H1 (cell line): Measurements from ENCODE around the gene JMJD1C. TPM values are rescaled to one million over a fixed set of nuclear protein-coding genes. Genes with fewer than 3 reads are reported as not detected.

Source experiments
- CTCF ChIA-PET: fragments of 300-600 bp; sonication (Branson Sonifier 250); formaldehyde crosslinking; loops from one replicate; lab custom pipeline; 2021; ENCODE audit not compliant: partially characterized antibody; lab: Charles Lee
- POLR2A ChIA-PET: fragments of 300-600 bp; sonication (Branson Sonifier 250); formaldehyde crosslinking; loops from one replicate; lab custom pipeline; 2021; ENCODE audit warnings: inconsistent platforms; ENCODE audit not compliant: partially characterized antibody; lab: Charles Lee
- DNase-seq, 2 experiments: peaks; one replicate each; pipeline versions ENCODE4 v3.0.0 to v3.0.0-alpha.2; 2010 to 2022; ENCODE audit warnings: low spot score in 2 of 2, low read depth in 1 of 2, mixed read lengths in 1 of 2
- FAIRE-seq: peaks from 2 replicates; lab custom pipeline; 2011; peaks lifted over from hg19 to GRCh38; lab: Jason Lieb, UNC
- H2AFZ ChIP-seq: 2 replicates; pipeline ENCODE4 v1.8.1; 2012; ENCODE audit warnings: low read length, inconsistent platforms
- H2AK5ac ChIP-seq: 2 replicates; pipeline ENCODE4 v1.6.1; 2013; ENCODE audit warnings: low read depth, low read length
- H2BK120ac ChIP-seq: replicated peaks from 2 replicates; pipeline ENCODE3; 2013; ENCODE audit warnings: low read depth, low read length, inconsistent platforms
- H2BK12ac ChIP-seq: 2 replicates; pipeline ENCODE4 v1.6.1; 2013; ENCODE audit warnings: low read depth, low read length
- H2BK15ac ChIP-seq: 2 replicates; pipeline ENCODE4 v1.6.1; 2013; ENCODE audit warnings: low read length
- H2BK20ac ChIP-seq: 2 replicates; pipeline ENCODE4 v1.6.1; 2013; ENCODE audit warnings: low read length
- H2BK5ac ChIP-seq: 2 replicates; pipeline ENCODE4 v1.6.1; 2013; ENCODE audit warnings: low read depth, low read length
- H3K14ac ChIP-seq: 2 replicates; pipeline ENCODE4 v1.6.1; 2013; ENCODE audit warnings: inconsistent platforms; ENCODE audit not compliant: insufficient read length
- H3K18ac ChIP-seq: 2 replicates; pipeline ENCODE4 v1.6.1; 2013; ENCODE audit warnings: low read length; ENCODE audit errors: extremely low read depth
- H3K23ac ChIP-seq: 2 replicates; pipeline ENCODE4 v1.6.1; 2013; ENCODE audit warnings: inconsistent platforms; ENCODE audit not compliant: insufficient read length
- H3K23me2 ChIP-seq: 2 replicates; pipeline ENCODE4 v1.6.1; 2013; ENCODE audit warnings: low read depth, low read length
- H3K27ac ChIP-seq: 2 replicates; pipeline ENCODE4 v1.6.1; 2011; ENCODE audit warnings: low read depth, low read length, inconsistent platforms
- H3K27me3 ChIP-seq, 4 experiments: replicated peaks in 1 of 4; 1 replicate in 1 of 4; 2 replicates in 3 of 4; pipeline versions ENCODE4 v1.6.1 to v1.8.1; 2011 to 2013; ENCODE audit warnings: low read length in 3 of 4, mild to moderate bottlenecking in 3 of 4, inconsistent platforms in 2 of 4, mixed read lengths in 2 of 4, moderate library complexity in 1 of 4; ENCODE audit not compliant: control insufficient read depth in 3 of 4, insufficient read depth in 3 of 4; ENCODE audit errors: extremely low read depth in 1 of 4
- H3K36me3 ChIP-seq, 4 experiments: 2 replicates each; pipeline versions ENCODE4 v1.6.1 to v1.8.1; 2011 to 2013; ENCODE audit warnings: mild to moderate bottlenecking in 4 of 4, low read length in 3 of 4, moderate library complexity in 2 of 4, control low read depth in 1 of 4, inconsistent platforms in 1 of 4; ENCODE audit not compliant: insufficient read depth in 4 of 4, control insufficient read depth in 2 of 4
- H3K4ac ChIP-seq: replicated peaks from 2 replicates; pipeline ENCODE3; 2013; ENCODE audit warnings: low read length, low read depth, mixed read lengths, inconsistent platforms; ENCODE audit not compliant: insufficient read length
- H3K4me1 ChIP-seq, 4 experiments: replicated peaks in 1 of 4; 1 replicate in 1 of 4; 2 replicates in 3 of 4; pipeline versions ENCODE4 v1.6.1 to v1.8.1; 2011 to 2013; ENCODE audit warnings: low read length in 3 of 4, inconsistent platforms in 2 of 4, mixed read lengths in 1 of 4; ENCODE audit not compliant: insufficient read depth in 4 of 4, control insufficient read depth in 3 of 4
- H3K4me2 ChIP-seq, 2 experiments: 2 replicates each; pipeline versions ENCODE4 v1.6.1 to v1.8.1; 2011 to 2013; ENCODE audit warnings: low read depth in 2 of 2, low read length in 2 of 2, control low read depth in 1 of 2, inconsistent platforms in 1 of 2, mild to moderate bottlenecking in 1 of 2; ENCODE audit not compliant: insufficient read depth in 1 of 2
- H3K4me3 ChIP-seq, 4 experiments: fragments of 200-600, 300-600 bp in 1 of 4; sonication (generic), shearing (Covaris generic), sonication (Bioruptor Twin) in 1 of 4; 2 replicates each; pipeline versions ENCODE4 v1.5.1 to v1.8.1; 2011 to 2016; ENCODE audit warnings: low read length in 4 of 4, low read depth in 3 of 4, control low read depth in 2 of 4, inconsistent platforms in 2 of 4, mild to moderate bottlenecking in 2 of 4, mixed read lengths in 1 of 4, moderate library complexity in 1 of 4; ENCODE audit not compliant: insufficient read depth in 2 of 4; ENCODE audit errors: extremely low read depth in 1 of 4
- H3K56ac ChIP-seq: replicated peaks from 2 replicates; pipeline ENCODE3; 2013; ENCODE audit warnings: low read depth, mild to moderate bottlenecking, mixed read lengths, low read length, inconsistent platforms; ENCODE audit not compliant: insufficient read length
- H3K79me1 ChIP-seq: 2 replicates; pipeline ENCODE4 v1.6.1; 2013; ENCODE audit warnings: low read depth, low read length, control low read depth
- H3K79me2 ChIP-seq, 2 experiments: 2 replicates each; pipeline versions ENCODE4 v1.6.1 to v1.8.1; 2012 to 2013; ENCODE audit warnings: low read length in 2 of 2, mild to moderate bottlenecking in 2 of 2, inconsistent platforms in 1 of 2; ENCODE audit not compliant: insufficient read depth in 2 of 2, control insufficient read depth in 1 of 2
- H3K9ac ChIP-seq, 4 experiments: replicated peaks in 1 of 4; 1 replicate in 1 of 4; 2 replicates in 3 of 4; pipeline versions ENCODE4 v1.6.1 to v1.8.1; 2011 to 2013; ENCODE audit warnings: low read depth in 3 of 4, low read length in 3 of 4, control low read depth in 2 of 4, mild to moderate bottlenecking in 2 of 4, moderate library complexity in 2 of 4, inconsistent platforms in 1 of 4; ENCODE audit errors: extremely low read depth in 1 of 4
- H3K9me3 ChIP-seq, 2 experiments: 2 replicates each; pipeline versions ENCODE4 v1.6.1 to v1.8.1; 2012 to 2013; ENCODE audit warnings: mild to moderate bottlenecking in 2 of 2, moderate library complexity in 2 of 2, control low read depth in 1 of 2, inconsistent platforms in 1 of 2, low read depth in 1 of 2, low read length in 1 of 2, mixed read lengths in 1 of 2; ENCODE audit not compliant: insufficient read depth in 2 of 2
- H4K20me1 ChIP-seq, 2 experiments: replicated peaks in 1 of 2; 2 replicates each; pipeline versions ENCODE3 to v1.8.1; 2011 to 2013; ENCODE audit warnings: inconsistent platforms in 2 of 2, low read length in 2 of 2, mild to moderate bottlenecking in 1 of 2; ENCODE audit not compliant: insufficient read depth in 2 of 2, control insufficient read depth in 1 of 2
- H4K5ac ChIP-seq: 2 replicates; pipeline ENCODE4 v1.6.1; 2013; ENCODE audit warnings: low read length, low read depth, mixed read lengths, inconsistent platforms; ENCODE audit not compliant: insufficient read length
- H4K8ac ChIP-seq: 2 replicates; pipeline ENCODE4 v1.8.0; 2013; ENCODE audit warnings: mild to moderate bottlenecking, moderate library complexity, low read length, inconsistent platforms; ENCODE audit not compliant: insufficient read depth; ENCODE audit errors: extremely low read depth
- H4K91ac ChIP-seq: replicated peaks from 2 replicates; pipeline ENCODE3; 2013; ENCODE audit warnings: low read length, mixed read lengths, inconsistent platforms; ENCODE audit not compliant: insufficient read length
- CHD1 ChIP-seq: IDR thresholded peaks from 2 replicates; pipeline ENCODE4 v1.6.1; 2012; ENCODE audit warnings: low read depth, low read length, improper control_type of control experiment
- CHD2 ChIP-seq: IDR thresholded peaks from 2 replicates; pipeline ENCODE4 v1.6.1; 2012; ENCODE audit warnings: low read length, improper control_type of control experiment
- EGR1 ChIP-seq: IDR thresholded peaks from 2 replicates; pipeline ENCODE4 v1.6.1; 2011; ENCODE audit warnings: low read depth, low read length, borderline replicate concordance
- JUN ChIP-seq: IDR thresholded peaks from 2 replicates; pipeline ENCODE4 v1.6.1; 2011; ENCODE audit warnings: low read depth, mild to moderate bottlenecking, improper control_type of control experiment, low read length
- KDM1A ChIP-seq: fragments of 200-600, 300-600 bp; sonication (generic); IDR thresholded peaks from 2 replicates; pipeline ENCODE4 v1.7.1; 2016; ENCODE audit warnings: mild to moderate bottlenecking, low read length, borderline replicate concordance
- NANOG ChIP-seq: IDR thresholded peaks from 2 replicates; pipeline ENCODE4 v1.6.1; 2011; ENCODE audit warnings: low read length, low read depth, mild to moderate bottlenecking, inconsistent platforms; ENCODE audit not compliant: insufficient read depth, poor library complexity, severe bottlenecking
- POLR2AphosphoS5 ChIP-seq: IDR thresholded peaks from 2 replicates; pipeline ENCODE4 v1.6.1; 2011; ENCODE audit warnings: low read depth, low read length
- RAD21 ChIP-seq, 2 experiments: IDR thresholded peaks in 1 of 2; conservative IDR thresholded peaks in 1 of 2; 2 replicates each; pipeline ENCODE4 v1.6.1; 2011; ENCODE audit warnings: low read depth in 2 of 2, low read length in 2 of 2, improper control_type of control experiment in 1 of 2, inconsistent platforms in 1 of 2, mild to moderate bottlenecking in 1 of 2, moderate library complexity in 1 of 2
- RFX5 ChIP-seq: IDR thresholded peaks from 2 replicates; pipeline ENCODE4 v1.6.1; 2011; ENCODE audit warnings: low read depth, low read length, improper control_type of control experiment, borderline replicate concordance
- SIN3A ChIP-seq, 2 experiments: IDR thresholded peaks in 1 of 2; conservative IDR thresholded peaks in 1 of 2; 2 replicates each; pipeline ENCODE4 v1.6.1; 2011 to 2012; ENCODE audit warnings: low read length in 2 of 2, improper control_type of control experiment in 1 of 2, low read depth in 1 of 2, mild to moderate bottlenecking in 1 of 2
- SP4 ChIP-seq: IDR thresholded peaks from 2 replicates; pipeline ENCODE4 v1.6.1; 2012; ENCODE audit warnings: low read length, inconsistent platforms
- TEAD4 ChIP-seq: IDR thresholded peaks from 2 replicates; pipeline ENCODE4 v1.6.1; 2012; ENCODE audit warnings: low read depth, low read length, inconsistent platforms, mixed read lengths
- ZNF274 ChIP-seq: IDR thresholded peaks from 2 replicates; pipeline ENCODE4 v1.7.0; 2012; ENCODE audit warnings: low read length, borderline replicate concordance; ENCODE audit errors: extremely low read depth
- polyA plus RNA-seq, 7 experiments: library from polyadenylated mRNA; depleted of rRNA in 3 of 7; stranded (reverse) in 5 of 7; unstranded in 2 of 7; fragments of >200 nt in 5 of 7; fragments of 200-250 nt in 2 of 7; gene quantifications; 1 replicate in 5 of 7; 2 replicates in 1 of 7; 4 replicates in 1 of 7; pipeline versions ENCODE4 v1.2.1 to v1.2.3, GENCODE V29; 2011 to 2013; ENCODE audit warnings: missing spikeins in 2 of 7, mixed read lengths in 2 of 7
- total RNA-seq: library from RNA; stranded (reverse); fragmentation: NEBNext Ultra II Directional; extraction: Animal tissue kit (Norgen Biotek cat#: 25700); gene quantifications from 2 replicates; pipeline ENCODE4 v1.2.1, GENCODE V29; 2021

Gene JMJD1C
- total and polyA plus RNA-seq, 2 of the 8 experiments (the other 6 are each of a cell fraction or from before 2014, with no cell fraction given): 54.5 to 210 TPM

- no peaks in the 10 kb centered on the region; a peak in 1 of 7 replicates for H3K4me1 ChIP-seq
- H2BK20ac ChIP-seq: no peak overlapping the region
- H2AK5ac ChIP-seq: no peak overlapping the region
- no peak overlapping the region for H2AFZ ChIP-seq
- H4K8ac ChIP-seq: no peak overlapping the region
- no peak overlapping the region for H4K91ac ChIP-seq
- H3K23ac ChIP-seq: no peak overlapping the region
- no peaks in the 10 kb centered on the region for H3K9me3 ChIP-seq
- no peaks in the 10 kb centered on the region for H3K27me3 ChIP-seq
- no peak overlapping the region for H3K18ac ChIP-seq
- H3K79me1 ChIP-seq: peaks cover under 1% of the 10 kb centered on the region; the same call in 1 of the 2 replicates
- no peak overlapping the region for H3K14ac ChIP-seq
- CTCF ChIA-PET: interaction anchor here (1.1 to 1.2 kb wide), 2 partner anchors 11 to 13 kb away, joined by 3 read pairs; no protein-coding TSS in a partner anchor
- DNase-seq (no peak), FAIRE-seq (no peak)
- POLR2A ChIA-PET: interaction anchor here (1.1 kb wide), 1 partner anchor 19 kb away, joined by 3 read pairs; no protein-coding TSS in a partner anchor
- H2BK12ac ChIP-seq: no peak overlapping the region
- H3K79me2 ChIP-seq: peaks cover 0 to 99% of the 10 kb centered on the region in 2 experiments; a peak in 3 of 4 replicates
- H3K36me3 ChIP-seq: no peaks in the 10 kb centered on the region
- H3K9ac ChIP-seq: no peak overlapping the region
- no peak overlapping the region for H3K4me2 ChIP-seq
- no peak overlapping the region for H3K4ac ChIP-seq
- H3K56ac ChIP-seq: no peak overlapping the region
- no peaks in the 10 kb centered on the region; the same call in 1 of the 2 replicates for H3K23me2 ChIP-seq
- no peak overlapping the region for H4K5ac ChIP-seq
- peaks cover 10 to 25% of the 10 kb centered on the region in 2 experiments for H4K20me1 ChIP-seq
- no peak overlapping the region for H3K4me3 ChIP-seq
- no peak overlapping the region for H2BK120ac ChIP-seq
- TF ChIP-seq CHD2 (no peak), RFX5 (no peak), NANOG (no peak), CHD1 (no peak), TEAD4 (no peak), JUN (no peak), EGR1 (no peak), ZNF274 (no peak), KDM1A (no peak), SIN3A (conservative IDR thresholded peaks at IDR 0.05 in 1 of 2, IDR thresholded peaks at IDR 0.05 in 1 of 2; ENCODE audit: low read depth in 1 of 2, low read length in 2 of 2) (no peak), RAD21 (IDR thresholded peaks at IDR 0.05 in 1 of 2, conservative IDR thresholded peaks at IDR 0.05 in 1 of 2; ENCODE audit: low read depth in 2 of 2, low read length in 2 of 2) (no peak), SP4 (no peak), POLR2AphosphoS5 (no peak)
- no peak overlapping the region for H2BK15ac ChIP-seq
- H2BK5ac ChIP-seq: no peak overlapping the region
- no peak overlapping the region for H3K27ac ChIP-seq
Measured at GRCh38 chr10:63228237-63228636, 237.5 kb downstream of the JMJD1C start.
